Activated CD8-positive, alpha-beta memory T cell treated with anti-CD3 and anti-CD28 coated beads, Interleukin-2, amount 50 U/mL, for 48 hours (primary cell): ENCODE results near the gene TAOK3.
"Not testable (repeated sequence)": the region's sequence is repeated elsewhere in the genome, so short reads cannot be mapped to it uniquely, and the experiment has no call there.

ENCODE experiments used
- DNase-seq: peaks from one replicate; pipeline ENCODE4 v3.0.0-alpha.2; 2020

TAOK3 gene

GRCh38 chr12:118371321-118372282 is 1.1 kb downstream of the TAOK3 start:
- DNase-seq: peak; percentile 61

- DNase-seq: no peak
These were observed 2.1 kb downstream of the TAOK3 start for GRCh38 chr12:118370601-118371000.

GRCh38 chr12:118368821-118369220 is 3.9 kb downstream of the TAOK3 start:
- no peak for DNase-seq

GRCh38 chr12:118361889-118362288 is 10.8 kb downstream of the TAOK3 start:
- no peak for DNase-seq

GRCh38 chr12:118361092-118361404 is 11.7 kb downstream of the TAOK3 start:
- DNase-seq: no peak

GRCh38 chr12:118359541-118359915 is 13.2 kb downstream of the TAOK3 start:
- no peak for DNase-seq

- no peak for DNase-seq
These were observed 13.8 kb downstream of the TAOK3 start for GRCh38 chr12:118358612-118359540.

GRCh38 chr12:118358008-118358359 is 14.7 kb downstream of the TAOK3 start:
- DNase-seq: no peak

- no peak for DNase-seq
These were observed 15.3 kb downstream of the TAOK3 start for GRCh38 chr12:118357257-118358007.

GRCh38 chr12:118356809-118357256 is 15.9 kb downstream of the TAOK3 start:
- no peak for DNase-seq

GRCh38 chr12:118355843-118356242 is 16.9 kb downstream of the TAOK3 start:
- DNase-seq: no peak

- no peak for DNase-seq
These were observed 17.8 kb downstream of the TAOK3 start for GRCh38 chr12:118354903-118355302.

- not testable (repeated sequence) for DNase-seq
These were observed 18.2 kb downstream of the TAOK3 start for GRCh38 chr12:118354503-118354902.

- no peak for DNase-seq
These were observed 19.0 kb downstream of the TAOK3 start for GRCh38 chr12:118353721-118354120.

GRCh38 chr12:118350908-118351559 is 21.7 kb downstream of the TAOK3 start:
- DNase-seq: no peak

- no peak for DNase-seq
These were observed 24.8 kb downstream of the TAOK3 start for GRCh38 chr12:118347916-118348315.

- DNase-seq: no peak
These were observed 25.8 kb downstream of the TAOK3 start for GRCh38 chr12:118346895-118347294.

- DNase-seq: no peak
These were observed 27.4 kb downstream of the TAOK3 start for GRCh38 chr12:118345355-118345754.

GRCh38 chr12:118344829-118345228 is 27.9 kb downstream of the TAOK3 start:
- DNase-seq: no peak

GRCh38 chr12:118342090-118342489 is 30.6 kb downstream of the TAOK3 start:
- no peak for DNase-seq

- DNase-seq: no peak
These were observed 35.4 kb downstream of the TAOK3 start for GRCh38 chr12:118337194-118337838.

GRCh38 chr12:118336123-118336522 is 36.6 kb downstream of the TAOK3 start:
- DNase-seq: no peak
